Ishikawa (cell line): ENCODE data around the gene FAM174C.

Source experiments
- EP300 ChIP-seq: IDR thresholded peaks from 2 replicates; pipeline ENCODE4 v1.6.1; 2012; ENCODE audit warnings: borderline replicate concordance
- TAF1 ChIP-seq: IDR thresholded peaks from 2 replicates; pipeline ENCODE4 v1.6.1; 2012; ENCODE audit warnings: low read depth, mild to moderate bottlenecking
- TEAD4 ChIP-seq: IDR thresholded peaks from 2 replicates; pipeline ENCODE4 v1.6.1; 2012
- YY1 ChIP-seq: IDR thresholded peaks from 2 replicates; pipeline ENCODE4 v1.6.1; 2012; ENCODE audit warnings: low read depth
- ZBTB7A ChIP-seq: IDR thresholded peaks from 2 replicates; pipeline ENCODE4 v1.6.1; 2012; ENCODE audit warnings: low read depth

- TF ChIP-seq TEAD4 (no peak), TAF1 (no peak), EP300 (no peak), YY1 (no peak), ZBTB7A (no peak)
Observed at GRCh38 chr19:1322198-1322981, 47.1 kb downstream of the FAM174C start.
